NCI-H82 (cell line): ENCODE data around the gene KIF26B.
A peak's percentile ranks its signal among the peaks of the same experiment; 100 is the strongest.

Source experiments
- DNase-seq: peaks from one replicate; lab custom pipeline; 2025; lab: John Stamatoyannopoulos, UW

KIF26B gene

DNA sequence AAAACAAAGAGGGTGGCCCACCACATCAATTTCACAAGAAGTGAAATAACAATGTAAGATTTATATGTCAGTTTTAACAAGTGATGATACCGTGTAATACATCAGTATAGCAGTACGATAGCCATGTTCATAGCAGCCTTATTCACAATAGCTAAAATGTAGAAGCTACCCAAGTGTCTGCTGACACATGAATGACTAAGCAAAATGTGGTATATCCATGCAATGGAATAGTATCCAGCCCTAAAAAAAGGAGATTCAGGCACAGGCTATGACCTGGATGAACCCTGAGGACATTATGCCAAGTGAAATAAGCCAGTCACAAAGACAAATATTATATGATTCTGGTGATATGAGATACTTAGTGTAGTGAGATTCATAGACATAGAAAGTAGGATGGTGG lies 18.0 kb downstream of the KIF26B start:
- no peak for DNase-seq

DNA sequence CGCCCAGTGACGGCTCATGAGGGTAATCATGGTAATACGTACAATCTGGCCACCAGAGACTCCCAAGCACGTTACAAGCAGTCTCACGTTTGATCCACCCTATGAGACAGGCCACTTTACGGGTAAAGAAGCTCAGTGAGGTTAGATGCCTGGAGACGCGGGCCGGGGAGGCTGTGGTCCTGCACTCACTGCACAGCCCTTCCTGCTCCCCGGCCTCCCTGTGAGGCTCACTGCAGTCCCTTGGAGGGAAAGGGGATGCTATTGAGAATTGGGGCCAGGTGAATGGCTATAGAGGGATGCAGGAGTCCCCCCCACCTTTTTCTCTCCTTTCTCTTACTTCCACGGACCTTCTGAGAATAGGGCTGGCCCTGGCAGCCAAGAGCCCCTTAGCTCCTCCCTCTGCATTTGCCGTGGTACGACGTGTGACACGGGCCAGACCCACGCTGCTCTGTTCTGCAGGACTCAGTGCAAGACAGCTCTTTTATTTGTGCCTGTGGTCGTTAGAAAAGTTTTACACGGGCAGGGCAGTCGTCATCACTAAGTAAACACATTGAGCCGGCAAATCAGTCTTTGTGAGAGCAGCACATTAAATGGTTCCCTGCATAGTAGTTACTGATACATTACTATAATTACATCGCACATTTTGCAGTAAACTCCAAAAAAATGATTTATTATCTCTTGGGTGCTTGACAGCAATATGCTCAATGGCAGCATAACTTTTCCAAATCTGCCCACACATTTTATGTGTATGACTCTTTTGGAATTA lies 18.8 kb downstream of the KIF26B start:
- no peak for DNase-seq

DNA sequence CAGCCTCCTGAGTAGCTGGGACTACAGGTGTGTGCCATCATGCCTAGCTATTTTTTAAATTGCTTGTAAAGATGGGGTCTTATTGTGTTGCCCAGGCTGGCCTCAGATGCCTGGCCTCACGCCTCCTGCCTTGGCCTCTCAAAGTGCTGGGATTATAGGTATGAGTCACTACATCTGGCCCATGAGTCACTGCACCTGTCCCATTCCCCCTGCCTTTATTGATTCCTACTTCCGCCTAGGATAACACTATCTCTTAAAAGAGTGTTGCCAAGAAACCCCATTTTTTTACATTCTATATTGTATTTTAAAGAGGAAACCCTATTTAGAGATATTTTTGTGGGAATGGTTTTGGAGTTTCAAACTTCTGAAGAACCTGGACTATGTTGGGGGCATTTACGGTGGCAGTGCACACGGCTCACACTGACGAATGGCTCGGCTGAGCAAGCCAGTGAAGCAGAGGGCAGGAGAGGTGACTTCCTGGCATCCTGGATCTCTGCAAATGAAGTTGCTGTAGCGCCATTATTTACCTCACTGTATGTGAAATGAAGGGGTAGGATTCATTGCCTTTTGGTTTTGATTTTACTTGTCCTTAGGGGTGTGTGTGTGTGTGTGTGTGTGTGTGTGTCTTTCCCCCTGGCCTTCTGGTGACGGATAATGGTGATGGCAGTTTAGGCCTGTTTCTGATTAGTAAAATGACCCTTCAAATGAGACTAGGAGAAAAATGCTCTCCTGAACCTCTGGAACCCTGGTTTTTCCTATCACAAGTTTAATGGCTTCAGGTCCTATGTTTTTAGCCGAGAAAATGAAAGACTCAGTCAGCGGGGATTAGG lies 22.5 kb downstream of the KIF26B start:
- peak; percentile 20 for DNase-seq

DNA sequence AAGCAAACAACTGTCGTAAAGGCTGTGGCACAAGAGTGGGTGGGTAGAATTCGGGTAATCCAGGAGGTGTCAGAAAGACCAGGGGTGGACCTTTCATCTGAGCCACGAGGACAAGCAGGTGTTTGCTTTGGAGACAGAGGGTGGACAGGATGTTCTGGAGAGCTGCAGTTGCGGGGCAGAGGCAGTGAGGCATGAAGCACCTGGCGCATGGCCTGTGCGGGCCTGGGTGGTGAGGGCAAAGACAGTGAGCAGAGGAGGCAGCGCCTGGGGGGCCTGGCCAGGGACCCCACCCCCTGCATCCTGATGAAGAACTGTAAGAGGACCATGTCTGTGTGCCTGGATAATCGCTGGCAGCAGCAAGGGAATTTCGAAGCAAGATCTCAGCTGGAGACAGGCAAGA lies 24.9 kb downstream of the KIF26B start:
- DNase-seq = no peak

DNA sequence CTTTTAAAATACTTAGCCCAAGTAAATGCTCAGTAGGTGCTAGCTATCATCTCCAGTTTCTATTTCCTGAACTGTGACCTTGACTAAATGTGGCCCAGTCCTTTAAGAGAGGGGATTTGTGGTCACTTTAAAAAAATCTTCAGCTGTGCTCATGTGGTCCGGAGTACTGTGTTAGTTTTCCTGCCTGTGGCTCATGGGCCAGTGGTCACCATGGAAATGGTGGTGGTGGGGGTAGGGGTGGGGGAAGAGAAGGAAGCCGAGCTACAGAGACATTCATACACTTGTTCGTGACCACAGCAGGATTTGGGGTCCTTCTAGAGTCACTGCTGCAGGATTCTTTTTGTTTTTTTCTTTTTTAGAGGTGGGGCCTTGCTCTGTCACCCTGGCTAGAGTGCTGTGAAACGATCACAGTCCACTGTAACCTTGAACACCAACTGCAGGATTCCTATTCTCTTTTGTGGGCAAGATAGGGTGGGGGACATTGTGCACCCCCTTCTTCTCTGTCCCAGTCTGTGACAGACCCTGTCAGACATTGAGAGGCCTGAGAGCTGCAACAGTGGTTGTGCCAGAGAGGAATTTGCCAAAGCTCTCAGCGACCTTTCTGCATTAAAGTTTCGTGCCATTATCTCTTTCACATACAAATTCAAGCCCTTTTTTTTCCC lies 25.8 kb downstream of the KIF26B start:
- DNase-seq = no peak

DNA sequence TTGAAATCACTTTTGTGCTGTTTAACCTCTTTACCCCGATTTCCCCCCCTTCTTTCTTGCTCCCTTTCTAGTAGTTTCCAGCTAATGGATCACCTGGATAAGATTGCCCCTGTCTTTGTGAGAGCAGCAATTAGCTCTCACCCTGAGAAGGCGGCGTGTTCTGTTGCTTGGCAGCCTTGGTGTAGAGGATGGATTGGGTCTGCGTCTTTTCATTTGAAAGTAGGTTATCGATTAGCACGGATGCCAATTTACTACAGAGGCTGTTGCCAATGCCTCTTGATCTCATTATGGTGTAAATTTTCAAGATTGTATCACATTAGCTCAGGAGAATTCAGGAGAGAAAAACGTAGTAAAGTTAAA lies 26.4 kb downstream of the KIF26B start:
- DNase-seq = no peak

DNA sequence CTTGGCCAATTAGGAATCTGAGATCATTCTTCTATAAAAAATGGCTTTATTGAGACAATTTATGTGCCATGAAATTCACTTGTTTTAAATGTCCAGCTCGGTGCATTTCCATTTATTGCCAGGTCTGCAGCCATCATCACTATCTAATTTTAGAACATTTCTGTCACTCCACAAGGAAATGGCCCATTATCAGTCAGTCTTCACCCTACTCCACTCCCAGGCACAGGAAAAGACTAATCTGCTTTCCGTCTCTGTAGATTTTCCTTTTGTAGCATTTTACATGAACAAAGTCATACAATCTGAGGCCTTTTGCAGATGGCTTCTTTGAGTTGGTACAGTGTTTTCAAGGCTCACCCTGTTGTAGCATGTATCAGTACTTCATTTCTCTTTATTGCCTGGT lies 27.2 kb downstream of the KIF26B start:
- DNase-seq = no peak

DNA sequence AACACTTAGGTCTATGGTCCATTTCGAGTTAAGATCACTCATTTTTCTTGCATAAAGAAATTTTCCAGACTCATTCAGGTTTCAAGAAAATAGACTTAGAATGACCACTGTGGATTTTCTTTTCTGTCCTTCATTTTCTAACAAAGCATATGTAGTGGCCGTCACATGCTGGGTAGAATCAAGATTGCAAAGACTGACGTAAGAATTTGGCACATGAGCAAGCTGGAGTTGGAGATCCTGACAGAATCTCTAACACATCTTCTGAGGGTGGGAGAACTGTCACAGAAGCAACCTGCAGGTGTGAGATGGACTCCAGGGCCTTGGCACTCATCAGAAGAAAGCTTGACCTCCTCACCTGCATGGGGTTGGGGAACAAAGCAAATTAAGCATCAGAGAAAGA lies 28.6 kb downstream of the KIF26B start:
- DNase-seq = no peak

DNA sequence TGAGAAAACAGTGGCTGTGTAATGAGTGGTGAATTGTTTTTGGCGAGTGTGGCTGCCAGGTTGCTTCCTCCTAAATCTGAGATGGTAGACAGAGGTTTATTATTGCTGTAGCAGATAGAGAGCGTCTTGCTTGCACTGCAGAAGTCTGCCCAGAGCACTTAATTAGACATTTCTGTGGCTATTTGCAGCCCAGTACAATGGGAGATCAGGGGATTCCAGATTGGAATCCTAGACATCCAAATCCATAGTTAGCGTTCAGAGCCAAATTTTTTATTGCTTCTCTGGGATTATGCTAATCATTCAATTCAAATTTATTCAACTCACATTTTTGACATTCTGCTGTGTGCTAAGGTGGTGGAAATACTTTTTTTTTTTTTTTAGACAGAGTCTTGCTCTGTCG lies 30.0 kb downstream of the KIF26B start:
- DNase-seq = no peak

DNA sequence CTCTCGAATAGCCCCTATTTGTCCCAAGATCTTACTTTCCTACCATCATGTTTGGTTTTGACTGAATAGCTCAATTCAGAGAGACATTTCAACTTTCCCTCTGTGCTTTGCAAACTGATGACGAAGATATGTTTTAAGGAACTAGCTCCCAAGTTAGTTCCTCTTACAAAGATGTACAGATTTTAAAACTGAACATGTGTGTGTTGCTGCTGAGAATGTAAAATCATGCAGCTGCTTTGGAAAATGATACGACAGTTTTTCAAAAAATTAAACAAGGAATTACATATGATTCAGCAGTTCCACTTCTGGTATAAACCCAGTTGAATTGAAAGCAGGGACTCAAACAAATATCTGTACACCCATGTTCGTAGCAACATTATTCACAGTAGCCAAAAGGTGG lies 33.6 kb downstream of the KIF26B start:
- DNase-seq = no peak

DNA sequence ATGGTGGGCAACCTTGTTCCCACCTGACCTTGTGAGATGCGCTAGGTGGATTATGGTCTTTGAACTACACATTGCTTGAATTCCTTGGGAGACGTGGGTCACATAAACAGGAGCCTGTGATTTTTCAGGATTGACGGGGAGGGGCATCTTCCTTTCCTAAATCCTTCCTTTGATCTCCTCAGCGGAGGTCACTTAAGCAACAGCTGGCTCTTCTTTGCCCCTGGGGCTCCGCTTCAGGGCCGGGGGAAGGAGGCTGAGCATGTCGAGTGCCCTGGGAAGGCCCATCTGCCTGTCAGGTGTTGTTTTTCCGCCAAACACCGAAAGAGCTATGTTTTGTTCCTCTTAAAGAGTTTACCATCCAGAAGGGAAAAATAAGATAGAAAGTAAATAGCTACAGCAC lies 40.6 kb downstream of the KIF26B start:
- DNase-seq = peak; percentile 94

DNA sequence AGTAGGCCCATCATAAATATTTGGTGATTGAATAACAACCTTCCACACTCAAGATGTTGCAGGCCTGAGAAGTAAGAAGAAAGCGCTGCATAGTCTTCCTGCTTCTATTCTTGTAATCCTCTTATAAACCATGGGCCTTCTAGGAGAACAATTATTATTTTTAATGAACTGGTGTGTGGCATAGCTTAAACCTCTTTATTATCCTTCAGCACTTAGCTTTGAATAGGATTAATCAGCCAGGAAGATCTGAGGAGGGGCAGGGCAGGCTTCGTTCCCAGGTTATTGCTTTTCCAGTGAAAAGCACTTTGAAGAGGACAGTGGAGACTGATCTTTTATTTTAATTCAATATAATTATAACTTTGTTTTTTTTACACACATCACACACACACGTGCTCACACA lies 42.3 kb downstream of the KIF26B start:
- peak; percentile 83 for DNase-seq

DNA sequence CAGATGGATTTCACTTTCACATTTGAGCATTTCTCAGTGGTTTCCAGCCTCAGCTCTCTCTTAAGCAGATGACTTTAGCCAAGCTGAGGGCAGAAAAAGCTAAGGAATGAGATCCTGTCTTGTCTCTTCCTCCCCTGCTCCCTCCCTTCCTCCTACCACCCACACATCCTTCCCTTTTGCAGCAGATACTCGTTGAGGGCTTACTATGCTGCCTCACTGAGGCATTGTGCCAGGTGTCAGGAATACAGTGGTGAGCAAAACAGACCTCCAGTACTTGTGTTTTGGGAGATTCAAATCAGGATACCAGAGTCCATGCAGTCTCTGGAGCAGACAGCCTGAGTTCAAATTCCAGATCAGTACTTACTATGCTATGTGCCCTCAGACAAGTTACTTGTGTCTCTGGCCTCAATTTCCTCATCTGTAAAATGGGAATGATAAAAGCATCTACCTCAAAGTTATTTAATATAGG lies 43.2 kb downstream of the KIF26B start:
- peak; percentile 36 for DNase-seq

DNA sequence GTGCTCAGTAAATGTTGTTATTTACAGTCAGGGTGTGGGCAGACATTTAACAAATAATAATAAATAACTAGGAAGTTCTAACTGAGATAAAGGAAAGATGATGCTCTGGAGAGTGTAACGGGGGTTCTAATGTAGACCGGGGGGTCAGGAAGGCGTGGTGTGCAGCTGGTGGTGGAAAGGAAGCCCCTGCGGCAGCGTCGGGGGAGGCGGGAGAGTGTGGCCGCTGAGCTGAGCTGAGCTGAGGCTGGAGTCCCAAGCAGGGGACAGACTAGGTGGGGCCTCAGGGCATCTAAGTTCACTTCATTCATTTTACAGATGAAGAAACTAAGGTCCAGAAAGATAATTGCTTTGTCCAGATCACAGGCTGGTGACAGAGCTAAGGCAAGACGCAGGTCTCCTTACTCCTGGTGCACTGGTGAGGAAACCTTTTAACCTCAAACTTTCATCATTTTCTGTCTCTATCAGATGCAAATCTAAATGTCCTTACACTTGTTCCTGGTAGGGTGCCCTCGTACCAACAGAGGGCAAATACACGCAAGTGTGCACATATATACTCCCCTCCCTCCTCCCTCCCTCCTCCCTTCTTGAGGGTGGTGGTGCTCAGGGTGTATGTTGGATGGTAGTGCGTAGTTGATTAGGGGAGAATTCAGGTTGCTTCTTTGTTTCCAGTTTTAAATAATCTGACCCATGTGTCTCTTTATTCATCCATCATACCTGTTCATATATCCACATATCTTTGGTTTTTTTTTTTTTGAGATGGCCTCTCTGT lies 44.1 kb downstream of the KIF26B start:
- peak; percentile 40 for DNase-seq

DNA sequence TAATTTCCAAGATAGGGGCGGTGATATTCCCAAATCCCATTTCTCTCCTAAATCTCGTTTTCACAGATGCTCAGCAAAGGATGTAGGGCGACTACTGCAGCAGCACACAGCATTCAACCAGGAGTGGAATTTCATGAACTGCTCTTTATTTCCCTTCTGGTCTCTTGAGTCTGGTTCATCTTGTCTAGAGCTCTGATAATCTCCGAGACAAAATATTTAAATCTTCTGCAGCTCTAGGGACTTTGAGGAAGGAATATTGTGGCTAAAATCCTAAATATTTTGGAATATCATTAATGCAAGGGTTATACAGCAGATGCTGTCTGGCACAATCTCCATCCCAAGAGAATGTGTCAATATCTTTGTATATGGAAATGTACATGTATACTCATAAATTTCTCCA lies 45.4 kb downstream of the KIF26B start:
- peak; percentile 47 for DNase-seq

DNA sequence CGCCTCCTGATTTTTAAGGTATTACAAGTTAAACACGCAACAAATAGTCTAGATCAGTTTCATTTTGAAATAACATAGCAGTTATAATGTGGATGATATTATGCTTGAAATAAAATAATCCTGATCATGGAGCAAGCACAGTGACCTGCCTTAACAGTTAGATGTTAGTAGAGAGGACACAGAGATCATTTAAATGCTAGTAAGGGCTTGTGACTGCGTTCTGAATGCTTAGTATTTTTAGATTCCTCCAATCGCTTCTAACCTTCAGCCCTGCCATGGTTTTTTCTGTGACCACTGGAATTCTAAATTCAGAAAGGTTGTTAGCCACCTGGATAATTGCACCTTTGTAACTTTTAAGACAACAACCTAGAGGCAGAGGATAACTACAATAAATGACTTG lies 46.4 kb downstream of the KIF26B start:
- DNase-seq = no peak

DNA sequence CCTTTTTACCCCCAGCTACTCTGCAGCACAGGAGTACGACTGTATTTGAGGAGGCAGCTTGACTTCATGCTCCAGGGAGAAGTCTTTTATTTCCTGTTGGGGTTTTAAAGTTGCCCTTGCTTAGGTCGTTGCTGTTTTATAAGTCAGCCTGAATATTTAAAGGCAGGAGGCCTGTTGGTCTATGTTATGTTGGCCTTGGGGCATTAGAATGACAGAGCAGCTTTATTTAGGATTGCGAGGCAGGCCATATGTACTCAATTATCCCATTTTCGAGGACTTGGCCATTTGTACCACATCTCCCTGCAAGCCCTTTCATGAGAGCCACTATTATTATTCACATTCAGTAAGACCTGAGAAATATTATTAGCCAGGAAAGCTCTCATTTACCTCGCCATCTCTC lies 47.0 kb downstream of the KIF26B start:
- no peak for DNase-seq

DNA sequence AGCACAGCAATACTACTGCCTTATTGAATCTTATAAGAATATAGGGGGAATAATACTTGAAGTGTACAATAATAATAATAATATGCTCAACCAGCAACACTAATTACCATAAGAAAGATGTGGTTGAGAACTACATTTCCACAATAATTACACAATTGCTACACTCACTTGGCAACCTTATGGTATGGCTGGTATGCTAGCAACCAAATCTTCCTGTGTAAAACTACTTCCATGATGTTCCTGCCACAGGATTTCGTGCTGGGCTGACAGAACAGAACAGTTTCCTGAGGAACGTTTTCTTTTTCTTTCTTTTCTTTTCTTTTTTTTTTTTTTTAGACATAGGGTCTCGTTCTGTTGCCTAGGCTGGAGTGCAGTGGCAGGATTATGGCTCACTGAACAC lies 50.6 kb downstream of the KIF26B start:
- no peak for DNase-seq

DNA sequence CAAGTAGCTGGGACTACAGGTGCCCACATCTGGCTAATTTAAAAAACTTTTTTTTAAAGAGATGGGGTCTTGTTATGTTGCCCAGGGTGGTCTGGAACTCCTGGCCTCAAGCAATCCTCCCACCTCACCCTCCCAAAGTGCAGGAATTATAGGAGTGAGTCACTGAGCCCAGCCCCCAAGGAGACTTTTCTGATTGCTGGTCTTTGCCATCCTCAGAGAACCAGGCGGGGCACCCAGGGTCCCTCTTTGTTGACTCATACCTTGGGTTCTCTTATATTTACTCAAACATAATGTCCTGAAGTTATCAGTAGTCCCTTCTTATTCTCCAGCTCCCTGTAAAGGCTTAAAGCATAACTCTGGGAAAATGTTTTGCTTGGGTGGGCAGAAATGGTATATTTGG lies 51.1 kb downstream of the KIF26B start:
- no peak for DNase-seq

DNA sequence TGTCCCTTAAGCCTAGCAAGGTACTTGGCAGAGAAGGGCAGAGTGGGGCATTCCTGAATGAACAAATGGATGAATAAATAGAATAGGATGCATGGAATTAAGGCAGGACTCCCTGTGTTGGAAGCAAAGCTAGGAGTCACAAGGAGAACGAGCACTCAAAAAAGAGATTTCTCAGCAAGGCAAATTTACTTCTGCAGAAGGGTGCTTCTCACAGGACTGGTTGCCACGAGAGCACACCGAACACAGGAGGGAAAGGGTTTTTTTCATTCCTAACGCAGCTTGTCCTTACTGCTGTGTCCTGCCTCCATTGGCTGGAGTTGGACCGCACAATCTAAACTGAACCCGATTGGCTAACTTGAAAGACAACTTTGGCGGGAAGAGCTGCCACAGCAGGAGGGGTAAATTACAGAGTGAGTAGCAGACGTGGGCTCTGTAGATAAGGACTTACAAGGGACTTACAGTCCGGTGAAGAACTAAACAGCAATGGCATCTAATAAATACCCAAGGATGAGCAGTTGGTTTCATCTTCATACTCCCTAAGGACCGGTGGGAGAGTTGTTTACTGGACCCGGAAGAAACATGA lies 52.4 kb downstream of the KIF26B start:
- no peak for DNase-seq

DNA sequence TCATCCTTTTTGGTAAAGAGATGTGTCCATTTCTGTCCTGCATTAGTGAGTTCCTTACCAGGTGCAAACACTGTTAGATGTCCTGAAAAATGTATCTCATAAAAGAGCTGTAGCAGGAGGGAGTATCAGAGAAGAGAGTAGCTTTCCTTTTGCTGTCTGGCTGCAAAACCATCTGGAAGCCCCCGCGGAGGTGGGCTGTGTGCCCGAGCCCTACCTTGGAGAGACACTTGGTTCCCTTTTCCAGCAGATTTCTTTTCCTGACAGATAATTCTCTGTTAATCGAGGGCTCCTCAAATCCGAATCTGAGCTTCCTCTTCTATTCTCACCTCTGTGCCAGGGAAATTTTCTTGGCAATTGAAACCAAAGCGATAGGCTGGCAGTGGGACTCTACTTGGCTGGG lies 53.0 kb downstream of the KIF26B start:
- no peak for DNase-seq
